Head of caudate nucleus (tissue), 42 donors: Measurements from ENCODE around the gene P2RY11.

ENCODE experiments used
- DNase-seq, 42 donors: peaks; one replicate each; pipeline versions ENCODE4 v3.0.0 to v3.0.0-alpha.2; 2020 to 2021; ENCODE audit warnings: mixed read lengths in 7 of 42
- intact Hi-C: fragments of 100-400 bp; cut with DNase I; formaldehyde crosslinking; loops from one replicate; pipeline ENCODE4 v1.15.0; 2022

P2RY11 gene

DNA sequence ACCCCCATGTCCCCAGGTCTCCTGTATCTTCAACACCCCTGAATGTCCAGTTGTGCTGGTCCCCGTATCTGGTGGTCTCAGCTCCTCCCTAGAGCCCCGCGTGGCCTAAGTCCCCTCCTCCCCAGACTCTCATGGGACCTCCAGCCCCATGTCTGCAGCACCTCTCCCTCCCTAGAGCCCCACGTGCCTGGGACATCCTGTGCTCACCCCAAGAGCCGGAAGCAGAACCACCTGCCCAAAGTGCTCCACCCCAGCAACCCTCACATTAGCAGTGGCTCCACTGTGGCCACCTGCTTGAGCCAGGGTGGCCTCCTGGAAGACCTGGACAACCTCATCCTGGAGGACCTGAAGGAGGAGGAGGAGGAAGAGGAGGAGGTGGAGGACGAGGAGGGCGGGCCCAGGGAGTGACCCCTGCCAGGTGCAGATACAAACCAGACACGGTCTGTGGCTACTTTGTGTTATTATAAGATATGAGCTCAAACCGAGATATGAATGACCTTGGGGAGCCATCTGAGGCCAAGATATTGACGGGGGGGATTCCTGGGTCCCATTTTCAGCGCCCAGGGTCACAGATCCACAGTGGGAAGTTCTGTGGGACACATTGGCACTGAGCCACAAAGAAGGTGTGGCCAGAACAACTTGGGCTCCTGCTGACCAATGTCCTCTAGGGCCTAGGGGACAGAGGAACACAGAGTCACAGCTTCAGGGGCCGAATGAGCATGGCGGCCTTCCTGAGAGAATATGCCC, 19.4 kb upstream of the P2RY11 start:
- no peak for DNase-seq
- intact Hi-C loops, result loop anchor here (10.0 kb wide), 1 partner anchor 157 kb away; the partner anchor contains the start of gene OLFM2

- intact Hi-C loops, result loop anchor here (10.0 kb wide), 1 partner anchor 158 kb away; the partner anchor contains the start of gene OLFM2
Measured at GRCh38 chr19:10092648-10093294, 18.7 kb upstream of the P2RY11 start.

DNA sequence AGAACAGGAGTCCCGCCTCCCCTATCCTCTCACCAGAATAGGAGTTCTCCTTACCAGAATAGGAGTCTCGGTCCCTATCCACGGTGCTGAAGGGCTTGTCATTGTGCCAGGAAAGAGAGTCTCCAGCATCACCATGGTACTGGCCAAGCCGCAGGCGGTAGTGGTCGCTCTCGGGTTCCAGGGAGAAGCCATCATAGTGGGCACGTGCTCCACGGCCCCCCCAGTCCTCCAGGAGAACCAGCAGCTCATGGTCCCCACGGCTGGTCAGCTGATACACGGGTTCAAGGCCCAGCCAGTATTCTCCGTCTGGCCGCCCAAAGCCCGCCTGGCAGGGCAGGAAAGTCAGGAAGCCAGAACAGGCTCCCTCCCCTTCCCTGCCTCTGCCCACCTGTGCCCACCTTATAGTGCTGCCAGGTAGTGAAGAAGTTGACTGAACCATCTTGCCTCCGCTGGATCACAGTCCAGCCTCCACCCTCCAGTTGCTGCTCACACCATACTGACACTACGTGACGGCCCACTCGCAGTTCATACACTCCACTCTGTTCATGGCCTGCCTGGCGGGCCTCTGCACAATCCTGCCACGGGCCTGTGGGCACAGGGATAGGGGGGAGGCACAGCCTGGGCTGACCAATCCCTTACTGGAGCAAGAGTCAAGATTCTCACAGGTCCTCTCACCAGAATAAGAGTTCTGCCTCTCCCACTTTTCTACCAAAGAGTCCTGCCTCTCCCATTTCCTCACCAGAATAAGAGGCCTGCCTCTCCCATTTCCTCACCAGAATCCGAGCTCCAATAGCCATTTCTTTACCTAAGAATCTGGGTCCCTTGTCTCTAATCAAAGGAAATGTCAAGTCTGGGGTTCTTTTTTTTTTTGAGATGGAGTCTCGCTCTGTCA, 18.0 kb upstream of the P2RY11 start:
- no peak for DNase-seq
- intact Hi-C loops, result loop anchor here (10.0 kb wide), 1 partner anchor 159 kb away; the partner anchor contains the start of gene OLFM2

More at GRCh38 chr19:10092648-10093294, 18.7 kb upstream of the P2RY11 start:
- DNase-seq, result no peak

- no peak for DNase-seq
- intact Hi-C loops, result loop anchor here (10.0 kb wide), 1 partner anchor 161 kb away; the partner anchor contains the start of gene OLFM2
Measured at GRCh38 chr19:10095622-10095947, 15.9 kb upstream of the P2RY11 start.

- peak; percentile 42 to 93 (median 88) for DNase-seq
- intact Hi-C loops, result loop anchor here (10.0 kb wide), 1 partner anchor 161 kb away; the partner anchor contains the start of gene OLFM2
Measured at GRCh38 chr19:10095948-10096614, 15.4 kb upstream of the P2RY11 start.

- intact Hi-C loops, result loop anchor here (10.0 kb wide), 1 partner anchor 162 kb away; the partner anchor contains the start of gene OLFM2
- peak in 6 of 42 donors; percentile 9 to 51 (median 36) for DNase-seq
Measured at GRCh38 chr19:10096615-10096963, 14.9 kb upstream of the P2RY11 start.

DNA sequence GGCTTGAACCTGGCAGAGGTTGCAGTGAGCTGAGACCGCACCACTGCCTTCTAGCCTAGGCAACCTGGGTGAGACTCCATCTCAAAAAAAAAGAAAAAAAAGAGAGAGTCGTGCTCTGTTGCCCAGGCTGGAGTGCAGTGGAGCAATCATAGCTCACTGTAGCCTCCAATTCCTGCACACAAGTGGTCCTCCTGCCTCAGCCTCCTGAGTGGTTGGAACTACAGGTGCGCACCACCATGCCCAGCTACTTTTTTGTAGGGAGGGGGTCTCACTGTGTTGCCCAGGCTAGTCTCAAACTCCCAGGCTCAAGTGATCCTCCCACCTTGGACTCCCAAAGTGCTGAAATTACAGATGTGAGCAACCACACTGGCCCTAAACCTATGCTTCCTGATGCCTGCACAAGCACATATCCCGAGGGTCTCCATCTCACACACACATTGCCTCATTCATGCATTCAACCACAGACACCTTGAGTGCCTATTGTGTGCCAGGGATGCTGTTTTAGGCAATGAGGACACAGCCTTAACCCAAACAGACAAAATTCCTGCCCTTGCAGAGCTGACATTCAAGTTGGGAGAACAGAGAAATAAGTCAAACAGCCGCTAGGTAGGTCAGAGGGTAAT, 11.2 kb upstream of the P2RY11 start:
- intact Hi-C loops, result no loop called here
- no peak for DNase-seq

DNA sequence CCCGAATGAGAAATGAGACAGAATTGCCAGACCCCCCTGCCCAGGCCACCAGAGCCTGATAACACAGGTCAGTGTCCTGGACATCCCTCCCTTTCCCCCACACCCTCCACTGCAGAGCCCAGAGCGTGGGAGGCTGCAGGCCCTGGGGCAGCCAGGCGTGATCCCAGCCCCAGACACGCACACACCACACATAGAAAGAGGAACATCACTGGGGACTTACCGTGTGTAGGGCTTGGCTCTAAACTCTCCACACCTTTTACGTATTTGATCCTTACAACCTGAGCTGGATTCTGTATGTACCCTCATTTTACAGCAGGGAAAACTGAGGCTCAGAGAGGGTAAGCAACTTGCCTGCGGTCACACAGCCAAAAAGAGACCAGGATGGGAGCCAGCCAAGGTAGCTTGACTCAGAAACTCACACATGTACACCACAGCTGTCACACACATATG, 8.7 kb upstream of the P2RY11 start:
- intact Hi-C loops, result no loop called here
- no peak for DNase-seq

GRCh38 chr19:10104130-10104513, 7.4 kb upstream of the P2RY11 start:
- intact Hi-C loops, result no loop called here

GRCh38 chr19:10104665-10105508, 6.6 kb upstream of the P2RY11 start:
- intact Hi-C loops, result no loop called here
- no peak for DNase-seq

More at GRCh38 chr19:10104130-10104513, 7.4 kb upstream of the P2RY11 start:
- no peak for DNase-seq

GRCh38 chr19:10105509-10106099, 5.9 kb upstream of the P2RY11 start:
- intact Hi-C loops, result no loop called here
- DNase-seq, result no peak

GRCh38 chr19:10106100-10106936, 5.2 kb upstream of the P2RY11 start, which contains the start of gene PPAN:
Gene PPAN, plus strand, starts transcription at chr19:10106362. Its CDS starts 33 bp downstream, at chr19:10106395.
- DNase-seq, result peak; percentile 97 to 100 (median 98)
- intact Hi-C loops, result no loop called here

DNA sequence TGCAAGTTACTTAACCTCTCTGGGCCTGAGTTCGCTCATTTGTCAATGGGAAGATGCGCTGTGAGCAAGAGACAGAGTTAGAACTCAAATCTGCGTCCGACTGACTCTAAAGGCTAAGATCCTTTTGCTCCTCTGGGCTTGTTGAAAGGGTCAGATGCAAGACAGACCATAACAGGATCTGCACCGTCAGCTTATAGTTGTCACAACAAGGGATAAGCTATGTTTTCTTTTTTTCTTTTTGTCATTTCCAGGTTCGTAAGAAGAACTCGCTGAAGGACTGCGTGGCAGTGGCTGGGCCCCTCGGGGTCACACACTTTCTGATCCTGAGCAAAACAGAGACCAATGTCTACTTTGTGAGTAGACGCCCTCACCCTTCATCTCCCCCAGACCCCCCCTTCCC, 4.2 kb upstream of the P2RY11 start:
- DNase-seq, result no peak
- intact Hi-C loops, result no loop called here

GRCh38 chr19:10107817-10108367, 3.6 kb upstream of the P2RY11 start:
- DNase-seq, result no peak
- intact Hi-C loops, result no loop called here

DNA sequence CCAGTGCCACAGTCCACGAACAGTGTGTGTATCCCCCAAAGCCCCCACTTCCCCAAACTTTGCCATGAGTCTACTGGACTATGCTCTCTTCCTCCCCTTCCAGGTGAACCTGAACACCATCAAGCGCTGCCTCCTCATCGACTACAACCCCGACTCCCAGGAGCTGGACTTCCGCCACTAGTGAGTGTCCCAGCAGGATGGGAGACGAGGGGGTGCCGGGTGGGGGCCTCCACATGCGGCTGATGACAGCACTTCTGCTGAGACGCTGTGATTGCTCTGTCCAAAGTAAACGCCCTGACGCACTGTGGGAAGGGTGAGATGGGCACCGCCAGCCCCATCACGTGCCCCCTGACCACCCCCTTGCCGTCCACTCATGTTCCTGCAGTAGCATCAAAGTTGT, 2.0 kb upstream of the P2RY11 start:
- DNase-seq, result no peak
- intact Hi-C loops, result no loop called here
